ENCODE measurements around the gene GOLGA6B.
"Not testable (repeated sequence)": the region's sequence is repeated elsewhere in the genome, so short reads cannot be mapped to it uniquely, and the experiment has no call there.

The GOLGA6B gene

GRCh38 chr15:72669803-72670202 is 15.3 kb downstream of the GOLGA6B start:
- not testable (repeated sequence) for DNase-seq

- DNase-seq, result peak; percentile 59
Measured at GRCh38 chr15:72670656-72671352, 16.3 kb downstream of the GOLGA6B start.

- DNase-seq, result no peak
Measured at GRCh38 chr15:72671525-72671924, 17.0 kb downstream of the GOLGA6B start.

GRCh38 chr15:72676838-72677237 is 22.3 kb downstream of the GOLGA6B start:
- DNase-seq, result no peak

DNA sequence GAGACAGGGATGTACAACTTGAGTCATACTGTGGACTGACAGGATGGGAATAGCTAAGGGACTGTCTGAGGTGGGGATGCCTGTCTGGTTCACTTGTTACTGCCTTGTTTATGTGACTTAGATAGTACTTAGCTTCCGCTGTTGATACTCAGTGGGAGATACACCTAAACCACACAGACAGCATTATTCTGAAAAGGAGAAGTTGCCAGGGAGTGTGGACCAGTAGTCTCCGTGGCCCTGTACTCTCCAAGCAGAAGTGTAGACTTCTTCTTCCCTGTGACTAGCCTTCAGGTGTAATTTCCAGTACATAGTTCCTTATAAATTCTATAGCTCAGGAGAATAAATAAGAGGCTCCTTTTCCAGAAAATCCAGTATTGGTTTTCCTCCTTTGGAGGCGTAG is 26.4 kb downstream of the GOLGA6B start:
- no peak for DNase-seq

- no peak for DNase-seq
Measured at GRCh38 chr15:72682772-72683171, 28.3 kb downstream of the GOLGA6B start.

DNA sequence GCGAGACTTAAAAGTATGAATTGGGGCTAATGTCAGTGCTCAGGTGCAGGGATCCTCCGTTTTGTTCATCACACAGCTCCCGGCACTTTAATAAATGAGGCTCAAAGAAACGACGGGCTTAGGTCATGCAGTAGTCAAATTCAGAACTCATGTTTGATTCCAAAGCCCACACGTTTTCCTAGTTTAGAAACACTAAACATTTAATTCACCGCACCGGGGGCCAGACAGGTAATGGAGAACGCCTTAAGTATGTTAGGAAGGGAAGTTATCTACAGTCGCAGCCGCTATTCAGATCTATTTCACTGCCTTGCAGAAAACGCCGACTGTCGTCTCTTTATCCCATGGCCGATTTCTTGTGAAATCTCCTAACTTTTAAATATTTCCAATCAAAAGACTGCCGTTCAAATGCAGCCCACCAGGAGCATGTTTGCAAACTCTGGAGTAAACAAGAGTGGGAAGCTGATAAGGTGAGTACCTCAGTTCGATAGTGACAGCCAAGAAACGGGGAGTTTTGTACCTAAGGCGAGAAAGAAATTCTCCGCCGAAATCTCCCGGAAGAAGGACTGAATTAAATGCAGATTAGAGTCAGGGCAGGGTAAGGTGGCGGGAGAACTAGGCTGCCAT is 30.9 kb downstream of the GOLGA6B start:
- DNase-seq, result no peak

- DNase-seq, result peak; percentile 83
Measured at GRCh38 chr15:72685925-72686794, 31.7 kb downstream of the GOLGA6B start, which contains the start of the genes BBS4 and HIGD2B. Gene BBS4 (plus strand): TSS chr15:72686207. CDS start chr15:72686228, 21 bp downstream. Gene HIGD2B (minus strand): TSS chr15:72686182. CDS start chr15:72676374, 9,808 bp downstream.

DNA sequence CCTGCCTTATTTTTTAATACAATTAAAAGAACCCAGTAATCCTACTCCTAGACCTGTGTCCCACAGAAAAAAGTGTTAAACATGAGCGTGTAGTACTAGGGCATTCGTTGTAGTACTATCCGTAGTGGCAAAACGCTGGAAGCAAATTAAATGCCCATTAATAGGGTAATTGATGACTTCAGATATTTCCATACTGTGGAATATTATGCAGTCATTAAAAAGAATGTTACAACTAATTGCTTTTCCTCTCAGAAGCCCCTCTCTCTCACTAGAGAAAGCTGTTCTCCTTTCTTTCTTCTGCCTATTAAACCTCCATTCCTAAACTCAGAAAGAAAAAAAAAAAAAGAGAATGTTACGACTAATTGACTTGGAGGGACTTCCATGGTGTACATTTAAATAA is 34.2 kb downstream of the GOLGA6B start:
- DNase-seq, result no peak

DNA sequence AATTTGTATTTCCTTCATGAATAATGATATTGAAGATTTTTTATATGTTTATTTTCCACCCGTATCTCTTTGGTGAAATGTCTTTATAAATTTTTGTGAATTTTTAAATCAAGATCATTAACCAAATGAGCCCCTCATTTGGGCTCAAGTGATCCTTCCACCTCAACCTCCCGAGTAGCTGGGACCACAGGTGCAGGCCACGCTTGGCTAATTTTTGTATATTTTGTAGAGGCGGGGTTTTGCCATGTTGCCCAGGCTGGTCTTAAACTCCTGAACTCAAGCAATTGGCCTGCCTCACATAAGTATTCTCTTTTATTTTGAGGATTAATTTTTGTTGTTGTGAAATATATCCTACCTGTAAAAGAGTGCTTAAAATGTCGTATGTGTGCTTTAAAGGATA is 36.4 kb downstream of the GOLGA6B start:
- no peak for DNase-seq

- DNase-seq, result no peak
Measured at GRCh38 chr15:72698938-72699337, 44.4 kb downstream of the GOLGA6B start.

GRCh38 chr15:72700076-72700475 is 45.6 kb downstream of the GOLGA6B start:
- no peak for DNase-seq

DNA sequence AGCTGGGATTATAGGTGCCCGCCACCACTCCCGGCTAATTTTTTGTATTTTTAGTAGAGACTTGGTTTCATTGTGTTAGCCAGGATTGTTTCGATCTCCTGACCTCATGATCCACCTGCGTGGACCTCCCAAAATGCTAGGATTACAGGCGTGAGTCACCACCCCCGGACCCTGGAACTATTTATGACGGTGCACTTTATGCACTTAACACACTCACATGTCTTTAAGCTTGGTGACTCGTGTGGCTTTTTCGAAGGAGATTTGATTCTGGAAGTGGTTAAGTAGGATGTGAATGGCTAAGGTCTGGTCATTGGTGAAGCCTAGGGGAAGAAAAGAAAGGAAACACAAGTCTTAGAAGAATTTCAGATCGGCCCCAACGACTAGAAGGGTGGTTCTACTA is 51.8 kb downstream of the GOLGA6B start:
- no peak for DNase-seq

GRCh38 chr15:72708551-72709303 is 54.2 kb downstream of the GOLGA6B start:
- not testable (repeated sequence) for DNase-seq

Data from central memory CD4-positive, alpha-beta T cell (primary cell).